GM21825 (cell line): ENCODE measurements around the gene CRHR2.

Source experiments
- ATAC-seq: cut with Tn5 transposase; IDR thresholded peaks from one replicate; pipeline ENCODE4 v1.9.1; 2021; ENCODE audit warnings: mild to moderate bottlenecking, moderate library complexity; ENCODE audit not compliant: unreplicated experiment

CRHR2 gene

GRCh38 chr7:30707391-30708357 is 25.4 kb upstream of the CRHR2 start:
- ATAC-seq, result no peak

- ATAC-seq, result no peak
Measured at GRCh38 chr7:30706908-30707307, 24.7 kb upstream of the CRHR2 start.

GRCh38 chr7:30706316-30706715 is 24.1 kb upstream of the CRHR2 start:
- no peak for ATAC-seq

GRCh38 chr7:30705596-30705995 is 23.3 kb upstream of the CRHR2 start:
- ATAC-seq, result no peak

GRCh38 chr7:30705008-30705407 is 22.8 kb upstream of the CRHR2 start:
- no peak for ATAC-seq

GRCh38 chr7:30703756-30704155 is 21.5 kb upstream of the CRHR2 start:
- ATAC-seq, result no peak

- ATAC-seq, result no peak
Measured at GRCh38 chr7:30702200-30702599, 19.9 kb upstream of the CRHR2 start.

- no peak for ATAC-seq
Measured at GRCh38 chr7:30700941-30701340, 18.7 kb upstream of the CRHR2 start.

GRCh38 chr7:30699706-30700495 is 17.6 kb upstream of the CRHR2 start:
- no peak for ATAC-seq

GRCh38 chr7:30698481-30698880 is 16.2 kb upstream of the CRHR2 start:
- no peak for ATAC-seq

- no peak for ATAC-seq
Measured at GRCh38 chr7:30697719-30698460, 15.6 kb upstream of the CRHR2 start.

- ATAC-seq, result no peak
Measured at GRCh38 chr7:30694774-30695721, 12.8 kb upstream of the CRHR2 start.

GRCh38 chr7:30694218-30694745 is 12.0 kb upstream of the CRHR2 start:
- ATAC-seq, result no peak

GRCh38 chr7:30692882-30693281 is 10.6 kb upstream of the CRHR2 start:
- no peak for ATAC-seq

- no peak for ATAC-seq
Measured at GRCh38 chr7:30692438-30692837, 10.2 kb upstream of the CRHR2 start.

- no peak for ATAC-seq
Measured at GRCh38 chr7:30690011-30690410, 7.8 kb upstream of the CRHR2 start.

- no peak for ATAC-seq
Measured at GRCh38 chr7:30688718-30689221, 6.5 kb upstream of the CRHR2 start.

- no peak for ATAC-seq
Measured at GRCh38 chr7:30687604-30688003, 5.3 kb upstream of the CRHR2 start.

GRCh38 chr7:30684351-30684750 is 2.1 kb upstream of the CRHR2 start:
- ATAC-seq, result no peak

- no peak for ATAC-seq
Measured at GRCh38 chr7:30683816-30684215, 1.6 kb upstream of the CRHR2 start.
